Natural killer cell treated with Interleukin-12 subunit alpha and Interleukin-12 subunit beta and Interleukin-15 and Interleukin-18, amount 100 ng/mL, for 72 hours (primary cell): ENCODE results near the gene DNAH8. TPM values are rescaled to one million over a fixed set of nuclear protein-coding genes. Genes with fewer than 3 reads are reported as not detected.

Experiments
- ATAC-seq, 2 donors: fragments of 150-1000 bp; cut with Tn5 transposase in 1 of 2; sonication (Bioruptor Pico), chemical (Tn5 transposase) in 1 of 2; 2 replicates each; pipeline ENCODE4 v1.10.0; 2021
- DNase-seq: peaks from one replicate; pipeline ENCODE4 v3.0.0; 2022; ENCODE audit warnings: low spot score
- H3K27ac Mint-ChIP-seq, 2 donors: 1 replicate in 1 of 2; 2 replicates in 1 of 2; pipeline ENCODE4 v1.8.0; 2022; ENCODE audit warnings: mixed read lengths in 2 of 2, mild to moderate bottlenecking in 1 of 2, moderate library complexity in 1 of 2
- H3K27me3 Mint-ChIP-seq, 2 donors: 1 replicate in 1 of 2; 2 replicates in 1 of 2; pipeline ENCODE4 v1.8.0; 2022; ENCODE audit warnings: mixed read lengths in 2 of 2
- H3K36me3 Mint-ChIP-seq: one replicate; pipeline ENCODE4 v1.8.0; 2022; ENCODE audit warnings: mixed read lengths
- H3K4me1 Mint-ChIP-seq, 2 donors: 1 replicate in 1 of 2; 2 replicates in 1 of 2; pipeline ENCODE4 v1.8.0; 2022; ENCODE audit warnings: low read depth in 2 of 2, mixed read lengths in 2 of 2, mild to moderate bottlenecking in 1 of 2
- H3K4me3 Mint-ChIP-seq: one replicate; pipeline ENCODE4 v1.8.0; 2022; ENCODE audit warnings: mixed read lengths
- H3K9me3 Mint-ChIP-seq: 2 replicates; pipeline ENCODE4 v1.8.0; 2022; ENCODE audit warnings: mixed read lengths
- total RNA-seq, 2 donors: library from RNA; stranded (reverse); gene quantifications; one replicate each; pipeline ENCODE4 v1.2.3, GENCODE V29; 2022

DNAH8 gene
- total RNA-seq, result under 1 TPM; 0.12 to 0.22 TPM

DNA sequence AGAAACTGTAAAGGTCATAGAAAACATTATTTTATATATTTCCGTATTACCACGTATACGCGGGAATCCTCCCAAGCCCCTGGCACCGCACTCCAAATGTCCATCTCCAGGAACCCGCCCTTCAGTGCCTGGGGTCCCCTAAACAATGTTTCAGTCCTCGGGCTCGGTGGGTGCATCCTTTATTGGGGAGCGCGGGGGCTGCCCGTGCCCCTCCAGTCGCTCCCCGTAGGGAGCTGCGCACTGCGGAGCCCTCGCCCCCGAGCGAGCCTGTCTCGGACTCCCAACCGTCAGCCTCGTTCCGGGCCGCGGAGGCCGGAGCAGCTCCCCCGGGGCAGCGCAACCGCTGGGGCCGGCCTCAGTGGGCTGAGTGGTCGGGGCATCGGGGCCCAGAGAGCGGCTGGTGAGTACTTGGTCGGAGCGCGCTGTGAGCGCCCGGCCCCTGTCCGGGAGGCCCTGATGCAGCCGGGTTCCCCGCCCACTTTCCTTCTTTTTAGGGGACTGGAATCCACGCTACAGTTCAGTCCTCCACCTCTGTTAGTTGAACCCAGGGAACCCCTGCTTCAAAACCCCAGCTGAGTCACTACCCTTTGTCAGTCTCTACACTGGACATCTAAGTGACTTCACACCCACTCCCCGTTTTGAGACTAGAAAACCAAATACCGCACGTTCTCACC is at the start of gene DNAH8:
Gene DNAH8, plus strand, starts transcription at position 296 of the 674 bp plus-strand sequence. CDS start 7,499 bp downstream, outside the sequence.
- H3K9me3 Mint-ChIP-seq, result peaks cover 3% of the 10 kb centered on the region
- DNase-seq (no peak), ATAC-seq (peak; percentile 65 to 81)
- peak within 1 kb of the TSS; percentile 88 for H3K27ac Mint-ChIP-seq
- H3K27me3 Mint-ChIP-seq, result peaks cover 16 to 18% of the 10 kb centered on the region in 2 donors
- peak within 1 kb of the TSS; percentile 72 for H3K4me3 Mint-ChIP-seq
- peaks cover 25 to 32% of the 10 kb centered on the region in 2 donors for H3K4me1 Mint-ChIP-seq
- peaks cover 5% of the 10 kb centered on the region for H3K36me3 Mint-ChIP-seq

DNA sequence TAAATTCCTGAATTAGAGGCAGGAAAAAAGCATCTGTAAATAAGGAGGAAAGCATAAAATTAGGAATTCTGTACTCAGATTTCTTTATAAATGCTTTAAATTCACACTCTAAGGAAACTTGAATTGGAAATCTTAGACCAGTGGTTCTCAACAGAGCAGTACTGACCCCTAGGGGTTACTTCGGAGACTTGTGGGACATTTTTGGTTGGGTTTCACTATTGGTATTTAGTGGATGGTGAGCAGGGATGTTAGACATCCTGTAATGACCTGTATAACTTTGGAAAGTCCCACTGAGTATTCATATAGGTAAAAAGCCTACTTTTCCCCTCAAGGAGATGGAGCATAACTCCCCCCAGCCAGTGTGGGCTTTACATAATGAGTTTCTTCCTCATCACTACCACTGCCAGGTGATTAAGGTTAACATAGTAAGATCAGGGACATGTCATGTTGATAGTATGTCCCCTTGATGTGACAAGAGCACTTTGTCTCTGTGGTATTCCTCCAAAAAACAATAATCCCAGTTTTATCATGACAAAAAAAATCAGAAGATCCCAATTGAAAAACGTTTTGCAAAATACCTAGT is 43.1 kb upstream of the DNAH8 start:
- Mint-ChIP-seq H3K4me1 (peaks cover 29 to 33% of the 10 kb centered on the region in 2 donors), H3K4me3 (peak overlapping the region; percentile 43), H3K9me3 (no peaks in the 10 kb centered on the region), H3K36me3 (peaks cover 19% of the 10 kb centered on the region), H3K27me3 (no peaks in the 10 kb centered on the region), H3K27ac (peak overlapping the region; percentile 35 to 42)
- DNase-seq, result no peak
- peak; percentile 93 to 95 for ATAC-seq

DNA sequence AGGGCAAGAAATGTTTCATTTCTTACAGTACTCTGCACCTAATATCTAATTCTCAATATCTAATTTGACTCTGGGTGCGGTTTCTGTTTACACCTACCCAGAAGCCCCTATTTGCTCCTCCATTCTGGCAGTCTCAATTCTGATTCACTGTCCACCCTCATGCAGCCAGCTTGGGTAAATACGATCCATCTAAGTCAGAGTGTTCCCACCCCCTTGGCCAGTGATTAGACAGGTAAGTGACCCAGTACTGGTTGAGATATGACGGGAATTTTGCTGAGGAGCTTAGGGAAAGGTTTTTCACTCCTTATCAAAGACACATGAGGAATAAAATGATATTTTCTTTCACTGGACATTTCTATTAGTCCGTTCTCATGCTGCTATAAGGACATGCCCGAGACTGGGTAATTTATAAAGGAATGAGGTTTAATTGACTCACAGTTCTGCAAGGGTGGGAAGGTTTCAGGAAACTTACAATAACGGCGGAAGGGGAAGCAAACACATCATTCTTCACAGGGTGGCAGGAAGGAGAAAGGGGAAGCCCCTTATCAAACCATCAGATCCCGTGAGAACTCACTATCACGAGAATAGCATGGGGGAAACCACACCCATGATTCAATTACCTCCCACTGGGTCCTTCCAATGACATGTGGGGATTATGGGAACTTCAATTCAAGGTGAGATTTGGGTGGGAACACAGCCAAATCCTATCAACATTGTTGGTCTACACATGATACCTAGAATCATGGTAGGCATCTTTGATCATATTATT is 41.5 kb upstream of the DNAH8 start:
- DNase-seq (no peak), ATAC-seq (peak; percentile 53 to 56)
- H3K36me3 Mint-ChIP-seq, result peaks cover 26% of the 10 kb centered on the region
- no peaks in the 10 kb centered on the region for H3K27me3 Mint-ChIP-seq
- peaks cover 33 to 34% of the 10 kb centered on the region in 2 donors for H3K4me1 Mint-ChIP-seq
- H3K4me3 Mint-ChIP-seq, result peak overlapping the region; percentile 56
- no peaks in the 10 kb centered on the region for H3K9me3 Mint-ChIP-seq
- H3K27ac Mint-ChIP-seq, result peak overlapping the region; percentile 68 to 70

DNA sequence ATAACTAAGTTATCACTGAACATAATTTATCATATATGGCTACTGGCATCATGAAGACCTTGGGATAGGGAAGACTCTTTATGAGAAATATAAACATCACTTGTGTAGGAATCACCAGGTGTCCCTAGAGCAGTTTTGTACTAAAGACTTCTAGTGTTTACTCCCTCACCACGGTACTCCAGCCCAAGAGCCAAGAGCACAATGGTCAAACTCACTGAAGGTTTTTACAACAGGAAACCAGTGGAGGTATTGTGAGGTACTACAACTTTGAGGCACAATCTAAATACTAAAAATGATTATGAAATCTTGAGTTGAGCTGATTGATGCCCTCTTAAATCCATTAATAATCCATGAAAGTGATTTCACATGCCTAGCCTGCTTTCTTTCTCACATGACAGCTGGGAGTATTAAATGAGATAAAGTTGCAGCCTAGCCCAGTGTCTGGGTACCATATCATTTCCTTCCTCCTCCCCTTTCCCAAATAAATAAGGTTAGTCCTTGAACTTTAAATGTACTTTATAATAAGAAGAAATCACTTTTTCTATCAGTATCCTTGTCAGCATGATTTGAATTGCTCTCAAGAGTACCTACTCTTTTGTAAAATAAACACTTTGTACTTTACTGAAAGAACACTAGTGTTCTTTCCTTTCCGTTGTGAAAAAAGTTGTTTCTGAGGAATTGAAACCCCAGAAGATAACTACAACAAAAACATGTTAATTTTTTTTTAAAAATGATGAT is 38.7 kb upstream of the DNAH8 start:
- ATAC-seq (no peak), DNase-seq (no peak)
- H3K36me3 Mint-ChIP-seq, result peaks cover 26% of the 10 kb centered on the region
- peaks cover 33 to 34% of the 10 kb centered on the region in 2 donors for H3K4me1 Mint-ChIP-seq
- H3K4me3 Mint-ChIP-seq, result no peak overlapping the region
- peak overlapping the region; percentile 65 to 75 for H3K27ac Mint-ChIP-seq
- no peaks in the 10 kb centered on the region for H3K27me3 Mint-ChIP-seq
- H3K9me3 Mint-ChIP-seq, result no peaks in the 10 kb centered on the region

GRCh38 chr6:38676974-38677544 is 38.1 kb upstream of the DNAH8 start:
- H3K27me3 Mint-ChIP-seq, result no peaks in the 10 kb centered on the region
- no peak for ATAC-seq
- H3K27ac Mint-ChIP-seq, result peak overlapping the region; percentile 65 to 75
- no peak for DNase-seq
- H3K4me1 Mint-ChIP-seq, result peaks cover 30 to 31% of the 10 kb centered on the region in 2 donors
- H3K36me3 Mint-ChIP-seq, result peaks cover 32% of the 10 kb centered on the region
- no peak overlapping the region for H3K4me3 Mint-ChIP-seq
- no peaks in the 10 kb centered on the region for H3K9me3 Mint-ChIP-seq

DNA sequence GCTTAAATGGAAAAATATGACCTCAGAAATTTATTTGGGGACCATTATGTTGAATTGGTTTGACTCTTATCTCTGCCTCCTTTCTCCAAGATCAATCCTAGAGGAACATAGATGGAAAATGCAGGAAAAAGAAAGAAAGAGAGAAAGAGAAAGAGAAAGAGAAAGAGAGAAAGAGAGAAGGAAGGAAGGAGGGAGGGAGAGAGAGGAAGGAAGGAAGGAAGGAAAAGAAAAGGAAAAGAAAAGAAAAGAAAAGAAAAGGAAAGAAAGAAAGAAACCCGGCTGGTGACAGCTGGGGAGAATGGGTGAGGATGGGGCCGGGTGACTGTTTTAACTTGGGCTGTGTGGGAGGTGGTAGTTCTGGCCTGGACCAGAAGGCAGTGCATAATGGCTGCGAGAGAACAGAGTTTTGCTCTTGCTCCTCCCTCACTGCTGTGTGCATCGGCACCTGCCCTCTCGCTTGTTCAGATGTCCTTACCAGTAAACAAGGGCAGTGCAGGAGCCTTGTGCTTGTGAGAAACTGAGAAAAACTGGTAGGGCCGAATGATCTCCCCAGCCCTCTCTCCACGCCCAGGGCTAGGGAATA is 36.8 kb upstream of the DNAH8 start:
- Mint-ChIP-seq H3K36me3 (peaks cover 33% of the 10 kb centered on the region), H3K4me3 (no peak overlapping the region), H3K27ac (peak overlapping the region in 1 of 2 donors; percentile 65), H3K27me3 (no peaks in the 10 kb centered on the region), H3K9me3 (no peaks in the 10 kb centered on the region), H3K4me1 (peaks cover 21 to 25% of the 10 kb centered on the region in 2 donors)
- DNase-seq, result no peak
- no peak for ATAC-seq

- H3K36me3 Mint-ChIP-seq, result peaks cover 33% of the 10 kb centered on the region
- H3K9me3 Mint-ChIP-seq, result no peaks in the 10 kb centered on the region
- no peak overlapping the region for H3K4me3 Mint-ChIP-seq
- no peak for ATAC-seq
- no peaks in the 10 kb centered on the region for H3K27me3 Mint-ChIP-seq
- H3K27ac Mint-ChIP-seq, result no peak overlapping the region
- no peak for DNase-seq
- peaks cover 10 to 11% of the 10 kb centered on the region in 2 donors for H3K4me1 Mint-ChIP-seq
Observed at GRCh38 chr6:38679668-38680067, 35.4 kb upstream of the DNAH8 start.

DNA sequence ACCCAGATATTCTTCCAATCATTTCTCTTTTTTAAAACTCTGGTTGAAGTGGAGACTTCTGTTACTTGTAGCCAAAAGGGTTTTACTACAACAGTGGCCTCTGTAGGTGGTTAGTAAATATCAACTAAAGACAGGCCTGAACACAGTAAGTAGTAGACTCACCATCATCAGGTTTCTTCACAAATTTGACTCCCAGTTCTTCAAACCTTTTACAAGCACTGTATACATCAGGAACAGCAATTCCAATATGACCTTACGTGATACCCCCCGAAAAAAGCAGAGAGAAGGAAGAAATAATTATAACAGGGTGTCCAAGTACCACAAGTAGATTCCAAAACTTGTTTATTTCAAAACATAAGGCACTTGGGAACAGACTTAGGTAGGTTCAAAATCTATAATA is 33.3 kb upstream of the DNAH8 start:
- H3K27me3 Mint-ChIP-seq, result no peaks in the 10 kb centered on the region
- no peak overlapping the region for H3K27ac Mint-ChIP-seq
- no peak overlapping the region for H3K4me3 Mint-ChIP-seq
- ATAC-seq, result no peak
- no peak for DNase-seq
- H3K9me3 Mint-ChIP-seq, result no peaks in the 10 kb centered on the region
- peaks cover 14% of the 10 kb centered on the region for H3K36me3 Mint-ChIP-seq
- H3K4me1 Mint-ChIP-seq, result peaks cover 0 to 9% of the 10 kb centered on the region in 2 donors

GRCh38 chr6:38684237-38684636 is 30.9 kb upstream of the DNAH8 start:
- ATAC-seq, result no peak

DNA sequence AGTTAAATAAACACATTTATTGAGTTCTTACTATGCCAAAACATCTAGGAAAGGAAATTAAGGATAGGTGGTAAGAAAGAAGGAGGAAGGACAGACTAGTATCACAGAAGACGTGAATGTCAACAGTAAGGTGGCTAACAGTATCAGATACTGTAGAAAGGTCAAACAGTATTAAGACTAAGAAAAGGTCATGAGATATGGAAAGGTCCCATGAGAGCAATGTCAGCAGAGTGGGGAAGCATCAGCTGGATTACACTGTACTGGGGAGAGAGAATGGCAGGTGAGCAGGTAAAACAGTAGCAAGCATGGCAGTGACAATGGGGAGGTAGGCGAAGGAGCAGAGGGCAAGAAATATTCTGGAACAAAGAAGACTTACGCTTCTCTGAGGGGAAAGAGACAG is 30.2 kb upstream of the DNAH8 start:
- H3K27ac Mint-ChIP-seq, result no peak overlapping the region
- no peak for DNase-seq
- H3K9me3 Mint-ChIP-seq, result no peaks in the 10 kb centered on the region
- ATAC-seq, result no peak
- H3K4me1 Mint-ChIP-seq, result peaks cover 8 to 16% of the 10 kb centered on the region in 2 donors
- H3K27me3 Mint-ChIP-seq, result no peaks in the 10 kb centered on the region
- H3K4me3 Mint-ChIP-seq, result no peak overlapping the region
- peaks cover 7% of the 10 kb centered on the region for H3K36me3 Mint-ChIP-seq

More at GRCh38 chr6:38684237-38684636, 30.9 kb upstream of the DNAH8 start:
- DNase-seq, result no peak
- H3K9me3 Mint-ChIP-seq, result no peaks in the 10 kb centered on the region
- H3K27me3 Mint-ChIP-seq, result no peaks in the 10 kb centered on the region
- H3K4me1 Mint-ChIP-seq, result peaks cover 8 to 13% of the 10 kb centered on the region in 2 donors
- H3K36me3 Mint-ChIP-seq, result peaks cover 7% of the 10 kb centered on the region
- H3K4me3 Mint-ChIP-seq, result no peak overlapping the region
- H3K27ac Mint-ChIP-seq, result no peak overlapping the region

DNA sequence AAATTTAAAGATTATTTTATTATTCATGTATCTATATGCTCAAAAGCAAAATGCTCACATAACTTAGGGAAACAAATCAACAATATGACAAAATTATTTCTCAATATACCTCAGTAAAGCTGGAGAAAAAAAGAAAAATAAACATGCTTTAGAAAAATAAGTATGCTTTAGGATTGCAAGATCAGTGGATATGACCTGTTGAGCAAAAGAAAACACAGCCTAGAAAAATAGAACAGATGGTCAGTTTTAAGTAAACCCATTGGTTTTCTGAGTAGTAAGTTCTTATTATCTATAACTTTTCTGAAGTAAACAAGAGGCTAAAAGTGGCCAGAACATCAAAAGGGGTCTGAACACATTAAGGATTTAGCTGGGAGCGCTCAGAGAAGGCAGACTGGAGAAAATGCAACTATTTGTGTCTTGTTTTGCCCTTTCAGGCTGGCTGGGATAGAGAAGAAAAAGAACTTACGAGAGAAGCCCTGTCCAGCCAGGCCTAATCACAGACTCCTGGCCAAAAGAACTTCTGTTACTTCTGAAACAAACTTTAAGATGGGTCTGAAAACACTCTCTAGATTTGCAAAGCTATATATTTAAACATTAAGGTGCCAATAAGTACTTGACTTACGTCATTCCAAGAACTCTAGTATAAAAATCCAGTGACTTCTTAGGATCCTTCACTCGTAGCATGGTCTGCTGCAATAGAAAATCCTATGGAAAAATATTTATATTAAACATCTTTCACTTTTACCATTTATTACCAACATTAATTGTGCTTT is 28.7 kb upstream of the DNAH8 start:
- Mint-ChIP-seq H3K9me3 (no peaks in the 10 kb centered on the region), H3K4me3 (no peak overlapping the region), H3K27me3 (no peaks in the 10 kb centered on the region), H3K27ac (no peak overlapping the region), H3K4me1 (peaks cover 8 to 16% of the 10 kb centered on the region in 2 donors), H3K36me3 (peaks cover 7% of the 10 kb centered on the region)
- ATAC-seq (no peak), DNase-seq (no peak)

DNA sequence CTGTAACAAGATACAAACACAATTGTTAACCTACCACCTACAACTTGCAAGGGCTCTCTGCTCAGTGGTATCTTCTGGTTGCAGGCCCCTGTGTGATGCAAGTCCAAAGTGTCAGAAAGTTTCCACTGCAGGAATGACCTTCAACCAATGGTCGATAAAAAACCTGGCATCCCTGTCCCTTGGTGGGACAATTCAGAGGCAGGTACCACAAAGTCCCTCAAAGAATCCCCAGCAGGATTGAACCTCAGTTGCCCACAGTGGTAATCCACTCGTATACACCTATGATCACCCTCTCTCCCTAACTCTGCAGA is 28.1 kb upstream of the DNAH8 start:
- H3K9me3 Mint-ChIP-seq, result no peaks in the 10 kb centered on the region
- peak overlapping the region in 1 of 2 donors; percentile 49 for H3K27ac Mint-ChIP-seq
- no peak for ATAC-seq
- H3K36me3 Mint-ChIP-seq, result peaks cover 2% of the 10 kb centered on the region
- no peak overlapping the region for H3K4me3 Mint-ChIP-seq
- H3K4me1 Mint-ChIP-seq, result peaks cover 8 to 16% of the 10 kb centered on the region in 2 donors
- H3K27me3 Mint-ChIP-seq, result no peaks in the 10 kb centered on the region
- DNase-seq, result no peak
